OCI-LY3 (cell line): ENCODE measurements around the gene MYH6.

Experiments used
- H2AFZ ChIP-seq: fragments of 200-600, 300-600 bp; shearing (Covaris generic); 2 replicates; pipeline ENCODE4 v1.6.0; 2014; ENCODE audit warnings: antibody characterized with exemption, low read depth, low read length
- H3K27ac ChIP-seq: fragments of 200-600, 300-600 bp; sonication (generic); 2 replicates; pipeline ENCODE4 v1.5.1; 2014; ENCODE audit warnings: mild to moderate bottlenecking, low read length, moderate library complexity, mixed read lengths
- H3K27me3 ChIP-seq: fragments of 200-600, 300-600 bp; sonication (generic); 2 replicates; pipeline ENCODE4 v1.6.1; 2014; ENCODE audit warnings: low read depth, low read length, mixed read lengths
- H3K36me3 ChIP-seq: fragments of 200-600, 300-600 bp; sonication (generic); replicated peaks from 2 replicates; pipeline ENCODE3; 2014; ENCODE audit warnings: low read depth, low read length, mixed read lengths
- H3K4me1 ChIP-seq: fragments of 300-600, 200-600 bp; sonication (generic); 2 replicates; pipeline ENCODE4 v1.6.1; 2014; ENCODE audit warnings: low read length, mixed read lengths
- H3K4me2 ChIP-seq: fragments of 200-600, 300-600 bp; sonication (generic); 2 replicates; pipeline ENCODE4 v1.6.1; 2014; ENCODE audit warnings: low read length, mixed read lengths
- H3K4me3 ChIP-seq: fragments of 300-600, 200-600 bp; sonication (generic); 2 replicates; pipeline ENCODE4 v1.5.1; 2014; ENCODE audit warnings: antibody characterized with exemption, mild to moderate bottlenecking, low read length, moderate library complexity
- H3K79me2 ChIP-seq: fragments of 300-600, 200-600 bp; shearing (Covaris generic); 2 replicates; pipeline ENCODE4 v1.6.1; 2014; ENCODE audit warnings: mild to moderate bottlenecking, low read length, mixed read lengths
- H3K9ac ChIP-seq: fragments of 300-600, 200-600 bp; shearing (Covaris generic); 2 replicates; pipeline ENCODE4 v1.6.0; 2014; ENCODE audit warnings: mild to moderate bottlenecking, low read length, moderate library complexity
- H3K9me3 ChIP-seq: fragments of 200-600, 300-600 bp; shearing (Covaris generic); 2 replicates; pipeline ENCODE4 v1.6.1; 2014; ENCODE audit warnings: low read length, mixed read lengths; ENCODE audit not compliant: insufficient read depth
- H4K20me1 ChIP-seq: fragments of 200-600, 300-600 bp; sonication (generic); 2 replicates; pipeline ENCODE4 v1.6.1; 2016; ENCODE audit warnings: low read length, mixed read lengths; ENCODE audit not compliant: insufficient read depth
- EZH2phosphoT487 ChIP-seq: fragments of 200-600 bp; shearing (Covaris generic); IDR thresholded peaks from 2 replicates; pipeline ENCODE4 v1.6.1; 2018; ENCODE audit warnings: antibody characterized with exemption, mixed run types, low read depth
- TF ChIP-seq, protein P1 (sequence below): fragments of 200-600, 300-600 bp; sonication (generic); IDR thresholded peaks from 2 replicates; pipeline ENCODE4 v1.5.1; 2014; ENCODE audit warnings: antibody characterized with exemption, low read length, low read depth

Gene MYH6

DNA sequence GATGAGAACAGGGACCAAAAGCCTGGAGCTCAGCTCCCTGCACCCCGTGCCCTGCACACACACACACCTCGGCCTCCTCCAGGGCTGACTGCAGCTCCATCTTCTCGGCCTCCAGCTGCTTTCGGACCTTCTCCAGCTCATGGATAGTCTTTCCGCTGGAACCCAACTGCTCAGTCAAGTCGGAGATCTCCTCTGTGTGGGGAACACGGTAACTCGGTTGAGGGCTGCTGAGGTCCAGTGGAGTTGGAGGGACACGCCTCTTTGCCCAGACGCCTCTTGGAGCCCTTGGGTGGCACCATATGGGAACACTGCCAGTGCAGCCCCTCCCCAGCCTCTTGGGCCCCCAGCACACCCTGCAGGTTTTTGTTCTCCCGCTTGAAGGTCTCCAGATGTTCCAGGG lies 8.7 kb upstream of the MYH6 start:
- no peaks in the 10 kb centered on the region for H3K27me3 ChIP-seq
- no peak overlapping the region for H2AFZ ChIP-seq
- no peak overlapping the region for H3K9ac ChIP-seq
- H3K4me1 ChIP-seq: peaks cover 14% of the 10 kb centered on the region
- H4K20me1 ChIP-seq: no peaks in the 10 kb centered on the region
- no peaks in the 10 kb centered on the region for H3K9me3 ChIP-seq
- no peak for TF ChIP-seq EZH2phosphoT487
- TF ChIP-seq, protein P1, sequence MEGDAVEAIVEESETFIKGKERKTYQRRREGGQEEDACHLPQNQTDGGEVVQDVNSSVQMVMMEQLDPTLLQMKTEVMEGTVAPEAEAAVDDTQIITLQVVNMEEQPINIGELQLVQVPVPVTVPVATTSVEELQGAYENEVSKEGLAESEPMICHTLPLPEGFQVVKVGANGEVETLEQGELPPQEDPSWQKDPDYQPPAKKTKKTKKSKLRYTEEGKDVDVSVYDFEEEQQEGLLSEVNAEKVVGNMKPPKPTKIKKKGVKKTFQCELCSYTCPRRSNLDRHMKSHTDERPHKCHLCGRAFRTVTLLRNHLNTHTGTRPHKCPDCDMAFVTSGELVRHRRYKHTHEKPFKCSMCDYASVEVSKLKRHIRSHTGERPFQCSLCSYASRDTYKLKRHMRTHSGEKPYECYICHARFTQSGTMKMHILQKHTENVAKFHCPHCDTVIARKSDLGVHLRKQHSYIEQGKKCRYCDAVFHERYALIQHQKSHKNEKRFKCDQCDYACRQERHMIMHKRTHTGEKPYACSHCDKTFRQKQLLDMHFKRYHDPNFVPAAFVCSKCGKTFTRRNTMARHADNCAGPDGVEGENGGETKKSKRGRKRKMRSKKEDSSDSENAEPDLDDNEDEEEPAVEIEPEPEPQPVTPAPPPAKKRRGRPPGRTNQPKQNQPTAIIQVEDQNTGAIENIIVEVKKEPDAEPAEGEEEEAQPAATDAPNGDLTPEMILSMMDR: no peak
- H3K36me3 ChIP-seq: no peaks in the 10 kb centered on the region
- no peak overlapping the region for H3K4me2 ChIP-seq
- H3K27ac ChIP-seq: no peak overlapping the region
- H3K4me3 ChIP-seq: no peak overlapping the region
- H3K79me2 ChIP-seq: no peaks in the 10 kb centered on the region

DNA sequence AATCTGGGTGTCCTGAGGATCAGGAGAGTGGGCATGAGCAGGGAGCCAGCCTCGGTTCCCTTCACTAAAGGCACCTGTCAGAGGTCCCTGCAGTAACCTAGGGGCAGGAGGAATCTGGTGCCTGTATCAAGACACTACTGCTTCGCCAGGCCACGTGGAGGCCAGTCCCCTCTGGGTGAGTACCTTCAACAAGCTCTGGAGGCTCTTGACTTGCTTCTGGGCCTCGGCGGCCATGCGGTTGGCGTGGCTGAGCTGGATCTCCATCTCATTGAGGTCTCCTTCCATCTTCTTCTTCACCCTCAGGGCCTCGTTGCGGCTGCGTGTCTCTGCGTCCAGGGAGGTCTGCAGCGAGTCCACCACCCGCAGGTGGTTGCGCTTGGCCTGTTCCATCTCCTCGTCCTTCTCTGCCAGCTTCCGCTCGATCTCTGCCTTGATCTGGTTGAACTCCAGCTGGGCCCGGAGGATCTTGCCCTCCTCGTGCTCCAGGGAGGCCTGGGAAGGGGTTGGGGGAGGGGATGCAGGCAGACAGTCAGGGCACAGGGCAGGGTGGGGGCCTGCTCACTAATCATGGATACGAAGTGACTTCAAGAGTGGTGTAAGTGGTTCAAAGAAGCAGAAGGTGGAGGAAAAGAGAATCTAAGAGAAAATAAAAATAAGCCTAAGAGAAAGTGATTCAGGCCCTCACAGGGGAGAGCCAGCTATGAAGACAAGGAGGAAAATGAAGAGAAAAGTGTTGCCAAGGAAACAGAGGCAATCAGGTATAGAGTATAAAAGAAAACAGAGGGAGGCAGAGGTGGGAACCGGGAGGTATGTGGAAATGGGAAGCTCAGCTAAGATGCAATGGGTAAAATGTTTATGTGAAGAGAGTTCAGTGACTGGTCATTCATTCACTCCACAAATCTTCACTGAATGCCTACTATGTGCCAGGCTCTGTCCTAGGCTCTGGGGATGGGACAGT lies 8.0 kb upstream of the MYH6 start:
- TF ChIP-seq, protein P1: no peak
- no peak for TF ChIP-seq EZH2phosphoT487
- Histone ChIP-seq H4K20me1 (no peaks in the 10 kb centered on the region), H3K79me2 (no peaks in the 10 kb centered on the region), H3K4me3 (no peak overlapping the region), H3K9me3 (no peaks in the 10 kb centered on the region), H3K4me2 (no peak overlapping the region), H3K4me1 (peaks cover 7% of the 10 kb centered on the region; the same call in 1 of the 2 replicates), H3K27ac (no peak overlapping the region), H3K36me3 (no peaks in the 10 kb centered on the region), H3K27me3 (no peaks in the 10 kb centered on the region), H2AFZ (no peak overlapping the region), H3K9ac (no peak overlapping the region)

DNA sequence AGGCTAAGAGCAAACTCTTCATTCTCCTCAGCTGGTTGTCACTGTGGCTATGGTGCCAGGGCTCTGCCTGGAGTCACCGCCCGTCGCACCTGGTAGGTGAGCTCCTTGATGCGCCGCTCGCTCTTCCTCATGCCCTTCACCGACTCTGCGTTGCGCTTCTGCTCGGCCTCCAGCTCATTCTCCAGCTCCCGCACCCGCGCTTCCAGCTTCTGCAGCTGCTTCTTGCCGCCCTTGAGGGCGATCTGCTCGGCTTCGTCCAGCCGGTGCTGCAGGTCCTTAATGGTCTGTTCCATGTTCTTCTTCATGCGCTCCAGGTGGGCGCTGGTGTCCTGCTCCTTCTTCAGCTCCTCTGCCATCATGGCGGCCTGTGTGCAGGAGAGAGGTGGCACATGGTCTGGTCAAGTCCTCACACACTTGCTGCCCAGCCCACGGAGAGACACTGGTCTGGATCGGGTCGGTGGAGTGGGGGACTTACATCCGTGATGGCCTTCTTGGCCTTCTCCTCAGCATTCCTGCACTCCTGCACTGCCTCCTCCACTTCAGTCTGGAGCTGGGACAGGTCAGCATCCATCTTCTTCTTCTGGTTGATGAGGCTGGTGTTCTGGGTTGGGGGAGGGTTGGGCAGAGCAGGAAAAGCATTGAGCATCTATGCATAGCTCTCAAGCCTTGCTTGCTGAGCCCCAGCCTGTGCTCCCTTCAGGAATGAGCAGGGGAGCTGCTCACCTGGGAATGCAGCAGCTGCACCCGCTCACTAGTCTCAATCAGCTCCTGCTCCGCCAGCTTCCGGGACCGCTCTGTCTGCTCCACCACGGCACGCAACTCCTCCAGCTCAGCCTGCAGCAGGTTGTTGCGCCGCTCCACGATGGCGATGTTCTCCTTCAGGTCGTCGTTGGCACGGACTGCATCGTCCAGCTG lies 7.1 kb upstream of the MYH6 start:
- no peak overlapping the region for H3K4me3 ChIP-seq
- no peak overlapping the region for H3K27ac ChIP-seq
- no peak overlapping the region for H2AFZ ChIP-seq
- peaks cover 11% of the 10 kb centered on the region for H3K4me1 ChIP-seq
- H3K9me3 ChIP-seq: no peaks in the 10 kb centered on the region
- no peaks in the 10 kb centered on the region for H3K27me3 ChIP-seq
- H3K4me2 ChIP-seq: no peak overlapping the region
- no peaks in the 10 kb centered on the region for H3K36me3 ChIP-seq
- H3K79me2 ChIP-seq: no peaks in the 10 kb centered on the region
- H4K20me1 ChIP-seq: no peaks in the 10 kb centered on the region
- no peak for TF ChIP-seq EZH2phosphoT487
- TF ChIP-seq, protein P1: no peak
- H3K9ac ChIP-seq: no peak overlapping the region

DNA sequence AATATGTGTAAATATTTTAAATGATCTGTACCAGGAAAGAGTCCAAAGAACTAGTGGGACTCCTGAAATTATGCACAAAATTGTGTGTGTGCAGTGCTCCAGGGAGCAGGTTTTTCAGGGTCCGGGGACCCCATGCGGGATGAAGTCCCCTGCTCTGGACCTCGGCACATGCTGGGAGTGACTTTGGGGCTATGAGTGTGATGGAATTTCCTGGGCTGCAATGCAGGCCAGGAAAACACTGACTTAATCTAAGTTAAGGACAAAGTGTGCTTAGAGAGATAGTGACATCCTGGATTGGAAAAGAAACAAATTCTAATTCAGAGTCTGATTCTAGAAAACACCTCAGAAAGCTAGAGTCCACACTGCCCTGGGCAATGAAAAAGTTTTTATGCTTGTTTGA lies 6.2 kb upstream of the MYH6 start:
- no peak overlapping the region for H2AFZ ChIP-seq
- H3K27ac ChIP-seq: no peak overlapping the region
- H3K36me3 ChIP-seq: no peaks in the 10 kb centered on the region
- H4K20me1 ChIP-seq: no peaks in the 10 kb centered on the region
- H3K4me3 ChIP-seq: no peak overlapping the region
- no peak overlapping the region for H3K9ac ChIP-seq
- H3K4me2 ChIP-seq: no peak overlapping the region
- H3K4me1 ChIP-seq: peaks cover 20% of the 10 kb centered on the region
- TF ChIP-seq, protein P1: no peak
- TF ChIP-seq EZH2phosphoT487: no peak
- no peaks in the 10 kb centered on the region for H3K9me3 ChIP-seq
- H3K27me3 ChIP-seq: no peaks in the 10 kb centered on the region
- H3K79me2 ChIP-seq: no peaks in the 10 kb centered on the region
